ENCODE measurements around the gene DHRS3. TPM values are rescaled to one million over a fixed set of nuclear protein-coding genes. Genes with fewer than 3 reads are reported as not detected.
"Not testable (repeated sequence)": the region's sequence is repeated elsewhere in the genome, so short reads cannot be mapped to it uniquely, and the experiment has no call there.

DHRS3 gene
- polyA plus RNA-seq, 3 donors, result 83.1 to 93.6 (median 83.7) TPM

GRCh38 chr1:12549460-12550349 lies 68.3 kb downstream of the DHRS3 start:
- peak in 4 of 11 donors; percentile 53 to 74 (median 66) for DNase-seq (ENCODE audit: extremely low read depth in 1 of 11, low read depth in 9 of 11, low spot score in 4 of 11)

GRCh38 chr1:12548973-12549459 lies 69.0 kb downstream of the DHRS3 start:
- peak in 2 of 11 donors; percentile 42 to 53 for DNase-seq (ENCODE audit: extremely low read depth in 1 of 11, low read depth in 9 of 11, low spot score in 4 of 11)

GRCh38 chr1:12548279-12548972 lies 69.6 kb downstream of the DHRS3 start:
- no peak for DNase-seq (ENCODE audit: extremely low read depth in 1 of 11, low read depth in 9 of 11, low spot score in 4 of 11)

- DNase-seq (ENCODE audit: extremely low read depth in 1 of 11, low read depth in 9 of 11, low spot score in 4 of 11), result no peak
Observed at GRCh38 chr1:12547586-12548225, 70.3 kb downstream of the DHRS3 start.

- DNase-seq (ENCODE audit: extremely low read depth in 1 of 11, low read depth in 9 of 11, low spot score in 4 of 11), result no peak
Observed at GRCh38 chr1:12546771-12547585, 71.0 kb downstream of the DHRS3 start.

GRCh38 chr1:12544992-12545391 lies 73.0 kb downstream of the DHRS3 start:
- no peak for DNase-seq (ENCODE audit: extremely low read depth in 1 of 11, low read depth in 9 of 11, low spot score in 4 of 11)

GRCh38 chr1:12544357-12544756 lies 73.7 kb downstream of the DHRS3 start:
- no peak for DNase-seq (ENCODE audit: extremely low read depth in 1 of 11, low read depth in 9 of 11, low spot score in 4 of 11)

GRCh38 chr1:12543740-12544154 lies 74.3 kb downstream of the DHRS3 start:
- no peak for DNase-seq (ENCODE audit: extremely low read depth in 1 of 11, low read depth in 9 of 11, low spot score in 4 of 11)

GRCh38 chr1:12542616-12543592 lies 75.1 kb downstream of the DHRS3 start:
- DNase-seq (ENCODE audit: extremely low read depth in 1 of 11, low read depth in 9 of 11, low spot score in 4 of 11), result no peak

GRCh38 chr1:12542138-12542465 lies 75.9 kb downstream of the DHRS3 start:
- DNase-seq (ENCODE audit: extremely low read depth in 1 of 11, low read depth in 9 of 11, low spot score in 4 of 11), result no peak

- no peak for DNase-seq (ENCODE audit: extremely low read depth in 1 of 11, low read depth in 9 of 11, low spot score in 4 of 11)
Observed at GRCh38 chr1:12541274-12542137, 76.5 kb downstream of the DHRS3 start.

GRCh38 chr1:12540580-12541273 lies 77.3 kb downstream of the DHRS3 start:
- DNase-seq (ENCODE audit: extremely low read depth in 1 of 11, low read depth in 9 of 11, low spot score in 4 of 11), result peak in 3 of 11 donors; percentile 47 to 77 (median 67)

- DNase-seq (ENCODE audit: extremely low read depth in 1 of 11, low read depth in 9 of 11, low spot score in 4 of 11), result peak in 9 of 11 donors; percentile 59 to 85 (median 77)
Observed at GRCh38 chr1:12539705-12540579, 78.1 kb downstream of the DHRS3 start.

- no peak for DNase-seq (ENCODE audit: extremely low read depth in 1 of 11, low read depth in 9 of 11, low spot score in 4 of 11)
Observed at GRCh38 chr1:12539320-12539704, 78.7 kb downstream of the DHRS3 start.

- DNase-seq (ENCODE audit: extremely low read depth in 1 of 11, low read depth in 9 of 11, low spot score in 4 of 11), result not testable (repeated sequence)
Observed at GRCh38 chr1:12538536-12538935, 79.5 kb downstream of the DHRS3 start.

Measured in renal cortex interstitium (tissue), 11 donors.